Thyroid gland (tissue), 4 donors: ENCODE results near the gene CIRBP. TPM values are rescaled to one million over a fixed set of nuclear protein-coding genes. Genes with fewer than 3 reads are reported as not detected.

Experiments used
- DNase-seq, 2 donors: peaks; one replicate each; pipeline ENCODE4 v3.0.0-alpha.2; 2019
- H3K27ac ChIP-seq, 3 donors: fragments of 200-600 bp; sonication (generic); 1 replicate in 2 of 3; 2 replicates in 1 of 3; pipeline ENCODE4 v1.5.1; 2016 to 2019; ENCODE audit warnings: mild to moderate bottlenecking in 1 of 3, moderate library complexity in 1 of 3
- H3K27me3 ChIP-seq: fragments of 200-600 bp; sonication (generic); one replicate; pipeline ENCODE4 v1.5.1; 2019
- H3K36me3 ChIP-seq, 2 donors: fragments of 200-600 bp; sonication (generic); one replicate each; pipeline ENCODE4 v1.5.1; 2016 to 2019
- H3K4me1 ChIP-seq, 2 donors: fragments of 200-600 bp; sonication (generic); one replicate each; pipeline ENCODE4 v1.5.1; 2017 to 2019
- H3K4me3 ChIP-seq, 3 donors: fragments of 200-600 bp; sonication (generic); replicated peaks in 1 of 3; 1 replicate in 2 of 3; 2 replicates in 1 of 3; pipeline ENCODE4 v1.5.1; 2016; ENCODE audit warnings: mild to moderate bottlenecking in 1 of 3
- H3K9me3 ChIP-seq: fragments of 200-600 bp; sonication (generic); one replicate; pipeline ENCODE4 v1.5.1; 2017
- POLR2A ChIP-seq, 2 donors: fragments of 450-650 bp; IDR thresholded peaks; one replicate each; pipeline ENCODE4 v1.6.1; 2017; ENCODE audit warnings: antibody characterized with exemption in 2 of 2, mild to moderate bottlenecking in 2 of 2, moderate library complexity in 1 of 2
- WGBS, 2 donors: methylation state at CpG; one replicate each; pipeline ENCODE4 v1.1.5; 2017; 5-methylcytosine and 5-hydroxymethylcytosine counted together
- intact Hi-C: fragments of 100-400 bp; cut with DNase I; formaldehyde crosslinking; loops from one replicate; pipeline ENCODE4 v1.15.1; 2023
- total RNA-seq, 4 donors: library from RNA; depleted of rRNA; stranded (reverse); fragments of >200 nt; gene quantifications; one replicate each; pipeline ENCODE4 v1.2.3, GENCODE V29; 2016
- TF ChIP-seq, protein P1 (sequence below), 6 experiments: fragments of 200-600 bp in 3 of 6; fragments of 450-650 bp in 3 of 6; sonication (generic) in 3 of 6; IDR thresholded peaks; one replicate each; pipeline ENCODE4 v1.5.1; 2016 to 2019; ENCODE audit warnings: antibody characterized with exemption in 6 of 6, mild to moderate bottlenecking in 2 of 6, inconsistent platforms in 1 of 6, moderate library complexity in 1 of 6

Gene CIRBP
- total RNA-seq, 4 donors from 2014 or later = 679 to 1,194 (median 893) TPM

DNA sequence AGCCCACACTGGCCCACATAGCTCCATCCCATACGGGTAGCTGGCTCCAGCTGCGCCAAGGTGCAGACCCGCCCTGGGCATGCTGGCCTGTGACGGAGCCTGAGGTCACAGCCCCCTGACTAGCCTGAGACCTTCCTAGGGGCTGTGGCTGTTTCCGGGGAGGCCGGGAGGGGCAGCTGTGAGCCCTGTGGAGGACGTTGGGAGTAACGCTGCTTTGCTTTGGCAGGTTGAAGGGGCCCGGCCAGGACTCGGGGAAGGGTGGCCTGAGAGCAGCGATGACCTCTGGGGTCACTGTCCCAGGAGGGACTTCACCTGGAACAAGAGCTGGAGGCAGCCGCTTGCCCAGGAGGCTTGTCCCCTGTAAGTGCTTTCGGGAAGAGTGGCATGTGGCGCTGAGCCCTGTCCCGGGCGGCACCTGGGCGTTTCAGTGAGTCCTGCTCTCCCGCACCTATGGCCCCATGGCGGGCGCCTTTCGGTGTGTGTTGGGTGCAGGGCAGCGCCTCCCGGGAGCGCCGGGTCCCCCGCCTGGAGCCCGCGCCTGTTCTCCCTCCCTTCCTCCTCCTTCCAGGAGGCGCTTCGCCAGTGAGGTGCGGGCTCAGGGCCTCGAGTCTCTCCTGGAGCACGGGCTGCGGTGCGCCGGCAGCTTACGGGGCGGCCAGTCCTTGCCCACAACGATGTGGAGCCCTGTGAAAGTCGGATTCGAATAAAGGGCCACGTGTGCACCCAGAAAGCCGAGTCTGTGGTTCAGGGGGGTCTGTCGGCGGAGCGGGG, 5.1 kb downstream of the CIRBP start:
- H3K4me3 ChIP-seq = peak overlapping the region in 1 of 3 donors; percentile 74
- H3K27ac ChIP-seq = peak overlapping the region; percentile 80 to 99 (median 98)
- H3K4me1 ChIP-seq = peaks cover 38 to 59% of the 10 kb centered on the region in 2 donors
- intact Hi-C loops = no loop called here
- no peaks in the 10 kb centered on the region for H3K27me3 ChIP-seq
- WGBS, 2 donors = 88 to 89% methylated on average over 13 to 32 of the region's 46 CpGs
- no peak for TF ChIP-seq POLR2A (IDR thresholded peaks at IDR 0.05)
- TF ChIP-seq, protein P1, sequence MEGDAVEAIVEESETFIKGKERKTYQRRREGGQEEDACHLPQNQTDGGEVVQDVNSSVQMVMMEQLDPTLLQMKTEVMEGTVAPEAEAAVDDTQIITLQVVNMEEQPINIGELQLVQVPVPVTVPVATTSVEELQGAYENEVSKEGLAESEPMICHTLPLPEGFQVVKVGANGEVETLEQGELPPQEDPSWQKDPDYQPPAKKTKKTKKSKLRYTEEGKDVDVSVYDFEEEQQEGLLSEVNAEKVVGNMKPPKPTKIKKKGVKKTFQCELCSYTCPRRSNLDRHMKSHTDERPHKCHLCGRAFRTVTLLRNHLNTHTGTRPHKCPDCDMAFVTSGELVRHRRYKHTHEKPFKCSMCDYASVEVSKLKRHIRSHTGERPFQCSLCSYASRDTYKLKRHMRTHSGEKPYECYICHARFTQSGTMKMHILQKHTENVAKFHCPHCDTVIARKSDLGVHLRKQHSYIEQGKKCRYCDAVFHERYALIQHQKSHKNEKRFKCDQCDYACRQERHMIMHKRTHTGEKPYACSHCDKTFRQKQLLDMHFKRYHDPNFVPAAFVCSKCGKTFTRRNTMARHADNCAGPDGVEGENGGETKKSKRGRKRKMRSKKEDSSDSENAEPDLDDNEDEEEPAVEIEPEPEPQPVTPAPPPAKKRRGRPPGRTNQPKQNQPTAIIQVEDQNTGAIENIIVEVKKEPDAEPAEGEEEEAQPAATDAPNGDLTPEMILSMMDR (IDR thresholded peaks at IDR 0.05) = no peak
- no peaks in the 10 kb centered on the region for H3K9me3 ChIP-seq
- no peak for DNase-seq
- H3K36me3 ChIP-seq = peaks cover 47 to 59% of the 10 kb centered on the region in 2 donors

DNA sequence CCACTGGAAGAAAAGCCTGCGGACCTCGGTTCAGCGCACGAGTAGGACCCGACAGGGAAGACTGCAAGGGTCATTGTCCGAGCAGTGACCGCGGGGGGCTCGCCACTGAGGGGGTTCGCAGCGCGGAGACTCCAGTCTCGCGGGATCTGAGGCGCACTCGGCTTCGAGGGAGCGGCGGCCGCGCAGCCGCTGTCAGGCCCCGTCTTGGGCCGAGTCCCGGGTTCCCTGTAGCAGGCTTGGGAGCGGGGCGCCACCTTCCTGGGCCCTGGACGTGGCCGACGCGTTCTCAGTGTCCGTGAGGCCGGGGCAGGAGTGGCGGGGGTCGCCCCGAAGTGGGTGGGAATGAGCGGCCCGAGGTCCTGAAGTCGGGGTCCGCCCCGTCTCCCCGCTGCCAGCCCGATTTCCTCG, 5.7 kb downstream of the CIRBP start:
- peaks cover 50 to 61% of the 10 kb centered on the region in 2 donors for H3K36me3 ChIP-seq
- WGBS, 2 donors = 36 to 60% methylated on average over 8 to 18 of the region's 44 CpGs
- H3K27me3 ChIP-seq = no peaks in the 10 kb centered on the region
- TF ChIP-seq, protein P1 (IDR thresholded peaks at IDR 0.05) = no peak
- no peak for TF ChIP-seq POLR2A (IDR thresholded peaks at IDR 0.05)
- no peaks in the 10 kb centered on the region for H3K9me3 ChIP-seq
- peak overlapping the region; percentile 80 to 99 (median 98) for H3K27ac ChIP-seq
- intact Hi-C loops = loop anchor here (5.0 kb wide), 1 partner anchor 132 kb away; the partner anchor contains the start of gene DAZAP1
- DNase-seq = no peak
- H3K4me3 ChIP-seq = peak overlapping the region in 1 of 3 donors; percentile 74
- H3K4me1 ChIP-seq = peaks cover 38 to 59% of the 10 kb centered on the region in 2 donors

DNA sequence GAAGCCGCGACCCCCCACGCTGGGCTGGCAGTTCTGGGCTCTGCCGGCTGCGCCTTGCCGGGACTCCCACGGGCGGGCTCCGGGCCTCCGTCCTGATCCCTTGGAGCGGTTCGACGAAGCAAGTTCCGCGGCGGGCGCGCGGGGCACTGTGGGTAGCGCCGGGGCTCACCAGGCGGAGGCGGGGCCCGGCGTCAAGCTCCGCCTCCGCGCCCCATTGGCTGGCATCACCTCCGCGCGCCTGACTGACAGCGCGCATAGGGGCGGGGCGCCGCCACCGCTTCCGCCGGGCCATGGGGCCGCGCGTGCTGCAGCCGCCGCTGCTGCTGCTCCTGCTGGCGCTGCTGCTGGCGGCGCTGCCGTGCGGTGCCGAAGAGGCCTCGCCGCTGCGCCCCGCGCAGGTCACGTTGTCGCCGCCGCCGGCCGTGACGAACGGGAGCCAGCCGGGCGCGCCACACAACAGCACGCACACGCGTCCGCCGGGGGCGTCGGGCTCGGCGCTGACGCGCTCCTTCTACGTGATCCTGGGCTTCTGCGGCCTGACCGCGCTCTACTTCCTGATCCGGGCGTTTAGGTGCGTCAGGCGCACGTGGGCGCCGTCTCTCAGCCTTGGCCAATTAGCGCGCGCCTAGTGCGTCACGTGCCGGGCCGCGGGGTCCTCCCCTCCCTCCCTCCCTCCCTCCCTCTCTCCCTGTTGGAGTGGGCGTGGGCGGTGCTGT, 6.3 kb downstream of the CIRBP start, which contains the start of gene FAM174C:
Gene FAM174C (plus strand): TSS at position 271 of the 716 bp plus-strand sequence. CDS start 20 bp downstream, at position 291.
- peak within 1 kb of the TSS; percentile 80 to 99 (median 98) for H3K27ac ChIP-seq
- no peaks in the 10 kb centered on the region for H3K9me3 ChIP-seq
- H3K4me1 ChIP-seq = peaks cover 35 to 53% of the 10 kb centered on the region in 2 donors
- intact Hi-C loops = loop anchor here (5.0 kb wide), 1 partner anchor 132 kb away; the partner anchor contains the start of gene DAZAP1
- H3K27me3 ChIP-seq = no peaks in the 10 kb centered on the region
- peak in 1 of 2 donors; percentile 89 for TF ChIP-seq POLR2A (IDR thresholded peaks at IDR 0.05)
- TF ChIP-seq, protein P1 (IDR thresholded peaks at IDR 0.05) = peak in 1 of 6 experiments; percentile 20
- peaks cover 50 to 57% of the 10 kb centered on the region in 2 donors for H3K36me3 ChIP-seq
- DNase-seq = peak; percentile 97 to 98
- 0 to 1% methylated on average over 15 of the region's 98 CpGs for WGBS, 2 donors
- H3K4me3 ChIP-seq = peak within 1 kb of the TSS in 2 of 3 donors; percentile 46 to 74

GRCh38 chr19:1275976-1276627, 7.0 kb downstream of the CIRBP start:
- 23 to 30% methylated on average over 19 to 26 of the region's 43 CpGs for WGBS, 2 donors
- peak overlapping the region; percentile 80 to 99 (median 98) for H3K27ac ChIP-seq
- peaks cover 28 to 46% of the 10 kb centered on the region in 2 donors for H3K4me1 ChIP-seq
- no peak for DNase-seq
- H3K4me3 ChIP-seq = peak overlapping the region in 2 of 3 donors; percentile 46 to 74
- H3K36me3 ChIP-seq = peaks cover 47 to 50% of the 10 kb centered on the region in 2 donors
- H3K9me3 ChIP-seq = no peaks in the 10 kb centered on the region
- TF ChIP-seq POLR2A (IDR thresholded peaks at IDR 0.05) = no peak
- TF ChIP-seq, protein P1 (IDR thresholded peaks at IDR 0.05) = no peak
- H3K27me3 ChIP-seq = no peaks in the 10 kb centered on the region
- intact Hi-C loops = loop anchor here (2.0 to 5.0 kb wide), 2 partner anchors 79 to 131 kb away; partner anchors contain the start of gene DAZAP1
